ENCODE data around the gene HS1BP3. TPM values are rescaled to one million over a fixed set of nuclear protein-coding genes. Genes with fewer than 3 reads are reported as not detected.

The HS1BP3 gene
- total RNA-seq, 2 experiments from 2014 or later = 8.8 to 10.1 TPM

DNA sequence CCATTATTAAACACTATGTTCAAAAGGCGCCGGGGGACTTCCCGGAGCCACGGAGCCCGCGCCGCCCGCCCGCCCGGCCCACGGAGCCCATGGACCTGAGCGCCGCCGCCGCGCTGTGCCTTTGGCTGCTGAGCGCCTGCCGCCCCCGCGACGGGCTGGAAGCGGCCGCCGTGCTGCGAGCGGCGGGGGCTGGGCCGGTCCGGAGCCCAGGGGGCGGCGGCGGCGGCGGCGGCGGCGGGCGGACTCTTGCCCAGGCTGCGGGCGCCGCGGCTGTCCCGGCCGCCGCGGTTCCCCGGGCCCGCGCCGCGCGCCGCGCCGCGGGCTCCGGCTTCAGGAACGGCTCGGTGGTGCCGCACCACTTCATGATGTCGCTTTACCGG lies 16.2 kb upstream of the HS1BP3 start:
- H3K4me1 ChIP-seq (ENCODE audit: insufficient read depth, low read length) = peaks cover 42% of the 10 kb centered on the region
- H3K9me3 Mint-ChIP-seq = no peaks in the 10 kb centered on the region
- no peaks in the 10 kb centered on the region for H3K36me3 ChIP-seq (ENCODE audit: insufficient read depth, low read length)
- H3K4me1 Mint-ChIP-seq (ENCODE audit: low read depth) = peaks cover 30% of the 10 kb centered on the region
- peak overlapping the region; percentile 30 for H3K4me3 ChIP-seq (ENCODE audit: low read length)
- H3K27me3 ChIP-seq (ENCODE audit: control insufficient read depth in 1 of 2, insufficient read depth in 2 of 2, low read length in 2 of 2) = peaks cover 79 to 92% of the 10 kb centered on the region in 2 experiments
- peak; percentile 15 for ATAC-seq (ENCODE audit: poor library complexity)
- intact Hi-C loops (cut with DNase I, micrococcal nuclease) = loop anchor here in 1 of 2 experiments (10.0 kb wide), 1 partner anchor 158 kb away; the partner anchor contains the start of gene LDAH
- H3K27ac ChIP-seq (ENCODE audit: low read depth in 1 of 2, low read length in 2 of 2) = no peak overlapping the region
- no peak overlapping the region for H3K4me3 Mint-ChIP-seq
- TF ChIP-seq, protein P1, sequence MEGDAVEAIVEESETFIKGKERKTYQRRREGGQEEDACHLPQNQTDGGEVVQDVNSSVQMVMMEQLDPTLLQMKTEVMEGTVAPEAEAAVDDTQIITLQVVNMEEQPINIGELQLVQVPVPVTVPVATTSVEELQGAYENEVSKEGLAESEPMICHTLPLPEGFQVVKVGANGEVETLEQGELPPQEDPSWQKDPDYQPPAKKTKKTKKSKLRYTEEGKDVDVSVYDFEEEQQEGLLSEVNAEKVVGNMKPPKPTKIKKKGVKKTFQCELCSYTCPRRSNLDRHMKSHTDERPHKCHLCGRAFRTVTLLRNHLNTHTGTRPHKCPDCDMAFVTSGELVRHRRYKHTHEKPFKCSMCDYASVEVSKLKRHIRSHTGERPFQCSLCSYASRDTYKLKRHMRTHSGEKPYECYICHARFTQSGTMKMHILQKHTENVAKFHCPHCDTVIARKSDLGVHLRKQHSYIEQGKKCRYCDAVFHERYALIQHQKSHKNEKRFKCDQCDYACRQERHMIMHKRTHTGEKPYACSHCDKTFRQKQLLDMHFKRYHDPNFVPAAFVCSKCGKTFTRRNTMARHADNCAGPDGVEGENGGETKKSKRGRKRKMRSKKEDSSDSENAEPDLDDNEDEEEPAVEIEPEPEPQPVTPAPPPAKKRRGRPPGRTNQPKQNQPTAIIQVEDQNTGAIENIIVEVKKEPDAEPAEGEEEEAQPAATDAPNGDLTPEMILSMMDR (IDR thresholded peaks at IDR 0.05) = no peak
- H3K9me3 ChIP-seq (ENCODE audit: control insufficient read depth in 1 of 2, insufficient read depth in 1 of 2, low read length in 2 of 2) = peaks cover 0 to 39% of the 10 kb centered on the region in 2 experiments
- peak in 1 of 14 experiments; percentile 62 for DNase-seq
- no peak overlapping the region for H3K27ac Mint-ChIP-seq
- H3K27me3 Mint-ChIP-seq = peaks cover 80% of the 10 kb centered on the region
- POLR2A ChIA-PET = interaction anchor here (1.9 kb wide), 1 partner anchor 16 kb away, joined by 8 read pairs; the partner anchor contains the start of gene HS1BP3
- CTCF ChIA-PET = interaction anchor here (1.6 kb wide), 1 partner anchor 296 kb away, joined by 5 read pairs; no protein-coding TSS in a partner anchor
- no peaks in the 10 kb centered on the region for H3K36me3 Mint-ChIP-seq (ENCODE audit: low read depth)

- Mint-ChIP-seq H3K4me3 (peak within 1 kb of the TSS; percentile 85), H3K9me3 (no peaks in the 10 kb centered on the region), H3K27me3 (peaks cover 80% of the 10 kb centered on the region), H3K36me3 (ENCODE audit: low read depth) (no peaks in the 10 kb centered on the region), H3K4me1 (ENCODE audit: low read depth) (peaks cover 29% of the 10 kb centered on the region), H3K27ac (no peak within 1 kb of the TSS)
- Histone ChIP-seq H3K4me3 (ENCODE audit: low read length) (peak within 1 kb of the TSS; percentile 44), H3K9me3 (ENCODE audit: control insufficient read depth in 1 of 2, insufficient read depth in 1 of 2, low read length in 2 of 2) (peaks cover 0 to 39% of the 10 kb centered on the region in 2 experiments), H3K27me3 (ENCODE audit: control insufficient read depth in 1 of 2, insufficient read depth in 2 of 2, low read length in 2 of 2) (peaks cover 85 to 92% of the 10 kb centered on the region in 2 experiments), H3K4me1 (ENCODE audit: insufficient read depth, low read length) (peaks cover 42% of the 10 kb centered on the region), H3K36me3 (ENCODE audit: insufficient read depth, low read length) (no peaks in the 10 kb centered on the region), H3K27ac (ENCODE audit: low read depth in 1 of 2, low read length in 2 of 2) (no peak within 1 kb of the TSS)
- POLR2A ChIA-PET = interaction anchor here (1.0 to 1.9 kb wide), 4 partner anchors 9 to 220 kb away, joined by 3 to 8 read pairs (median 4); partner anchors contain the start of genes HS1BP3 and RHOB
- CTCF ChIA-PET = interaction anchor here (1.6 to 8.0 kb wide), 2 partner anchors 16 to 297 kb away, joined by 5 to 52 read pairs; partner anchors contain the start of gene HS1BP3
- ATAC-seq (ENCODE audit: poor library complexity) = peak; percentile 40
- TF ChIP-seq, protein P1 (IDR thresholded peaks at IDR 0.05) = no peak
- DNase-seq = peak in 5 of 14 experiments; percentile 20 to 57 (median 24)
- intact Hi-C loops (cut with DNase I, micrococcal nuclease) = loop anchor here in 1 of 2 experiments (10.0 kb wide), 1 partner anchor 158 kb away; the partner anchor contains the start of gene LDAH
Measured at GRCh38 chr2:20666304-20667150, 15.6 kb upstream of the HS1BP3 start, which contains the start of gene GDF7. Gene GDF7, plus strand, starts transcription at chr2:20667144. Its CDS starts 96 bp downstream, at chr2:20667240.

- Histone ChIP-seq H3K4me3 (ENCODE audit: low read length) (peak overlapping the region; percentile 44), H3K9me3 (ENCODE audit: control insufficient read depth in 1 of 2, insufficient read depth in 1 of 2, low read length in 2 of 2) (peaks cover 0 to 33% of the 10 kb centered on the region in 2 experiments), H3K27ac (ENCODE audit: low read depth in 1 of 2, low read length in 2 of 2) (no peak overlapping the region), H3K4me1 (ENCODE audit: insufficient read depth, low read length) (peaks cover 44% of the 10 kb centered on the region), H3K36me3 (ENCODE audit: insufficient read depth, low read length) (no peaks in the 10 kb centered on the region), H3K27me3 (ENCODE audit: control insufficient read depth in 1 of 2, insufficient read depth in 2 of 2, low read length in 2 of 2) (peaks cover 82 to 88% of the 10 kb centered on the region in 2 experiments)
- intact Hi-C loops (cut with DNase I, micrococcal nuclease) = loop anchor here in 1 of 2 experiments (10.0 kb wide), 1 partner anchor 159 kb away; the partner anchor contains the start of gene LDAH
- ChIA-PET CTCF (interaction anchor here (1.6 to 8.0 kb wide), 2 partner anchors 15 to 297 kb away, joined by 5 to 52 read pairs; partner anchors contain the start of gene HS1BP3), POLR2A (interaction anchor here (1.0 to 1.9 kb wide), 4 partner anchors 9 to 219 kb away, joined by 3 to 8 read pairs (median 4); partner anchors contain the start of genes HS1BP3 and RHOB)
- Mint-ChIP-seq H3K36me3 (ENCODE audit: low read depth) (no peaks in the 10 kb centered on the region), H3K4me1 (ENCODE audit: low read depth) (peaks cover 29% of the 10 kb centered on the region), H3K27ac (no peak overlapping the region), H3K9me3 (no peaks in the 10 kb centered on the region), H3K27me3 (peaks cover 80% of the 10 kb centered on the region), H3K4me3 (peak overlapping the region; percentile 85)
- TF ChIP-seq, protein P1 (IDR thresholded peaks at IDR 0.05) = no peak
- peak; percentile 15 for ATAC-seq (ENCODE audit: poor library complexity)
- peak in 2 of 14 experiments; percentile 32 to 35 for DNase-seq
Measured at GRCh38 chr2:20666005-20666303, 15.1 kb upstream of the HS1BP3 start.

Measured in CD4-positive, alpha-beta T cell (primary cell).